Mammary epithelial cell (primary cell): ENCODE results near the gene C2.

Experiments
- EZH2 ChIP-seq: IDR thresholded peaks from 2 replicates; pipeline ENCODE4 v1.6.1; 2012; ENCODE audit warnings: low read length, inconsistent platforms, borderline replicate concordance
- TF ChIP-seq, protein P1 (sequence below), 2 donors: IDR thresholded peaks in 1 of 2; conservative IDR thresholded peaks in 1 of 2; 2 replicates each; pipeline ENCODE4 v1.5.1; 2011 to 2012; ENCODE audit warnings: inconsistent platforms in 2 of 2, low read length in 2 of 2, mild to moderate bottlenecking in 2 of 2, control low read depth in 1 of 2, low read depth in 1 of 2; ENCODE audit not compliant: insufficient read depth in 1 of 2; ENCODE audit errors: extremely low read depth in 1 of 2

DNA sequence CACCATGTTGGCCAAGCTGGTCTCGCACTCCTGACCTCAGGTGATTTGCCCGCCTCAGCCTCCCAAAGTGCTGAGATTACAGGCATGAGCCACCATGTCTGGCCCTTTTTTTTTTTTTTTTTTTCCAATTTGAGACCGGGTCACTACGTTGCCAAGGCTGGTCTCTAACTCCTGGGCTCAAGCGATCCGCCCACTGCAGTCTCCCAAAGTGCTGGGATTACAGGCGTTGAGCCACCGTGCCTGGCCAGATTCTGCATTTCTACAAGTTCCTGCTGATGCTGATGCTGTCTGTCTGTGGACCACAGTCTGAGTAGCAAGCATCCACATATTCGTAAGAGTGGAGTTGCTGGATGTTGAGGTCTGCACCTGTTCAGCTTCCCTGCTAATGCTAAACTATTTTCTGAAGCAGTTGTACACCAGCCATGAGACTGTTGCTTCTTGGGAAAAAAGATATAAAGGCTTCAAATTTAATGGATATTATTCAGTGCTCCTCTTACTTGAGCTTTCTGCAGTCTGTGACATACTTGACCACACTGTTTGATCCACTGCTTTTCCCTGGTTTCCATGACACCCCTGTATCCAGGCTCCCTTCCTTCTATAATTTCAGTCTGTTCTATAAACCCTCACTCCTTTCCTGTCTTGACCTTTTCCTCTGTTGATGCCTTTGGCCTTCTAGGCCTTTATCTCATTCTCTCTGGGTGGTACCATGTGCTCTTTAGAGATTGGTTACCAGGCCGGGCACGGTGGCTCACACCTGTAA, 15.5 kb upstream of the C2 start:
- TF ChIP-seq, protein P1, sequence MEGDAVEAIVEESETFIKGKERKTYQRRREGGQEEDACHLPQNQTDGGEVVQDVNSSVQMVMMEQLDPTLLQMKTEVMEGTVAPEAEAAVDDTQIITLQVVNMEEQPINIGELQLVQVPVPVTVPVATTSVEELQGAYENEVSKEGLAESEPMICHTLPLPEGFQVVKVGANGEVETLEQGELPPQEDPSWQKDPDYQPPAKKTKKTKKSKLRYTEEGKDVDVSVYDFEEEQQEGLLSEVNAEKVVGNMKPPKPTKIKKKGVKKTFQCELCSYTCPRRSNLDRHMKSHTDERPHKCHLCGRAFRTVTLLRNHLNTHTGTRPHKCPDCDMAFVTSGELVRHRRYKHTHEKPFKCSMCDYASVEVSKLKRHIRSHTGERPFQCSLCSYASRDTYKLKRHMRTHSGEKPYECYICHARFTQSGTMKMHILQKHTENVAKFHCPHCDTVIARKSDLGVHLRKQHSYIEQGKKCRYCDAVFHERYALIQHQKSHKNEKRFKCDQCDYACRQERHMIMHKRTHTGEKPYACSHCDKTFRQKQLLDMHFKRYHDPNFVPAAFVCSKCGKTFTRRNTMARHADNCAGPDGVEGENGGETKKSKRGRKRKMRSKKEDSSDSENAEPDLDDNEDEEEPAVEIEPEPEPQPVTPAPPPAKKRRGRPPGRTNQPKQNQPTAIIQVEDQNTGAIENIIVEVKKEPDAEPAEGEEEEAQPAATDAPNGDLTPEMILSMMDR (conservative IDR thresholded peaks at IDR 0.05 in 1 of 2, IDR thresholded peaks at IDR 0.05 in 1 of 2; ENCODE audit: extremely low read depth in 1 of 2, insufficient read depth in 1 of 2, low read depth in 1 of 2, low read length in 2 of 2), result no peak
- no peak for TF ChIP-seq EZH2
